ENCODE measurements around the gene KDM2A. TPM values are rescaled to one million over a fixed set of nuclear protein-coding genes. Genes with fewer than 3 reads are reported as not detected.

The KDM2A gene
- total and polyA plus RNA-seq, 2 of the 13 experiments (the other 11 are each of a cell fraction or from before 2014, with no cell fraction given) = 31.3 to 31.4 TPM

DNA sequence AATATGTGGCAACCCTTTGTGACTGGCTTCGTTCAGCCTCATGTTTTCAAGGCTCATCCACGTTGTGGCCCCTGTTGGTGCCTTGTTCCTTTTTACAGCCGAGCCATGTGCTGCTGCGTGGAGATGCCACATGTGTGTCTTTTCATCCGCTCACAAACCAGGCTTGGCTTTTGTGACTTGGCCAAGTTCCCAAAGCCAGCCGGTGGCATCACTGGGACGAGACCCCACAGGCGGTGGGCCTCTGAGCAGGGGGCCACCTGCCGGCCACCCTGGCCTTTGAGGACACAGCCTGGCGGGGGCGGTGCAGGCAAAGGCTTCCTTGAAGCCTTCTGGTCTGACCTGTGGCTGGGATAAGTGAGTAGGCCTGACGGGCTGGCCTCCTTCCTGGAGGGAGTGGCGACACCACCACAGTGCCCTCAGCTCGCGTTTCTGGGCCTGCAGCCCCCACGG is 157.7 kb downstream of the KDM2A start (continued):
- TF ChIP-seq, protein P1, sequence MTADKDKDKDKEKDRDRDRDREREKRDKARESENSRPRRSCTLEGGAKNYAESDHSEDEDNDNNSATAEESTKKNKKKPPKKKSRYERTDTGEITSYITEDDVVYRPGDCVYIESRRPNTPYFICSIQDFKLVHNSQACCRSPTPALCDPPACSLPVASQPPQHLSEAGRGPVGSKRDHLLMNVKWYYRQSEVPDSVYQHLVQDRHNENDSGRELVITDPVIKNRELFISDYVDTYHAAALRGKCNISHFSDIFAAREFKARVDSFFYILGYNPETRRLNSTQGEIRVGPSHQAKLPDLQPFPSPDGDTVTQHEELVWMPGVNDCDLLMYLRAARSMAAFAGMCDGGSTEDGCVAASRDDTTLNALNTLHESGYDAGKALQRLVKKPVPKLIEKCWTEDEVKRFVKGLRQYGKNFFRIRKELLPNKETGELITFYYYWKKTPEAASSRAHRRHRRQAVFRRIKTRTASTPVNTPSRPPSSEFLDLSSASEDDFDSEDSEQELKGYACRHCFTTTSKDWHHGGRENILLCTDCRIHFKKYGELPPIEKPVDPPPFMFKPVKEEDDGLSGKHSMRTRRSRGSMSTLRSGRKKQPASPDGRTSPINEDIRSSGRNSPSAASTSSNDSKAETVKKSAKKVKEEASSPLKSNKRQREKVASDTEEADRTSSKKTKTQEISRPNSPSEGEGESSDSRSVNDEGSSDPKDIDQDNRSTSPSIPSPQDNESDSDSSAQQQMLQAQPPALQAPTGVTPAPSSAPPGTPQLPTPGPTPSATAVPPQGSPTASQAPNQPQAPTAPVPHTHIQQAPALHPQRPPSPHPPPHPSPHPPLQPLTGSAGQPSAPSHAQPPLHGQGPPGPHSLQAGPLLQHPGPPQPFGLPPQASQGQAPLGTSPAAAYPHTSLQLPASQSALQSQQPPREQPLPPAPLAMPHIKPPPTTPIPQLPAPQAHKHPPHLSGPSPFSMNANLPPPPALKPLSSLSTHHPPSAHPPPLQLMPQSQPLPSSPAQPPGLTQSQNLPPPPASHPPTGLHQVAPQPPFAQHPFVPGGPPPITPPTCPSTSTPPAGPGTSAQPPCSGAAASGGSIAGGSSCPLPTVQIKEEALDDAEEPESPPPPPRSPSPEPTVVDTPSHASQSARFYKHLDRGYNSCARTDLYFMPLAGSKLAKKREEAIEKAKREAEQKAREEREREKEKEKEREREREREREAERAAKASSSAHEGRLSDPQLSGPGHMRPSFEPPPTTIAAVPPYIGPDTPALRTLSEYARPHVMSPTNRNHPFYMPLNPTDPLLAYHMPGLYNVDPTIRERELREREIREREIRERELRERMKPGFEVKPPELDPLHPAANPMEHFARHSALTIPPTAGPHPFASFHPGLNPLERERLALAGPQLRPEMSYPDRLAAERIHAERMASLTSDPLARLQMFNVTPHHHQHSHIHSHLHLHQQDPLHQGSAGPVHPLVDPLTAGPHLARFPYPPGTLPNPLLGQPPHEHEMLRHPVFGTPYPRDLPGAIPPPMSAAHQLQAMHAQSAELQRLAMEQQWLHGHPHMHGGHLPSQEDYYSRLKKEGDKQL (CRISPR knock-in tag; IDR thresholded peaks at IDR 0.05; ENCODE audit: low read depth) = no peak
- no peak for TF ChIP-seq ZNF138 (CRISPR knock-in tag; IDR thresholded peaks at IDR 0.05; ENCODE audit: low read depth)
- TF ChIP-seq ZFP82 (CRISPR knock-in tag; IDR thresholded peaks at IDR 0.05; ENCODE audit: borderline replicate concordance) = no peak
- no peak for TF ChIP-seq NR2F6 (IDR thresholded peaks at IDR 0.05)
- no peak for TF ChIP-seq NR2F6 (CRISPR knock-in tag; IDR thresholded peaks at IDR 0.05)
- TF ChIP-seq SATB2 (CRISPR knock-in tag; IDR thresholded peaks at IDR 0.05) = no peak

DNA sequence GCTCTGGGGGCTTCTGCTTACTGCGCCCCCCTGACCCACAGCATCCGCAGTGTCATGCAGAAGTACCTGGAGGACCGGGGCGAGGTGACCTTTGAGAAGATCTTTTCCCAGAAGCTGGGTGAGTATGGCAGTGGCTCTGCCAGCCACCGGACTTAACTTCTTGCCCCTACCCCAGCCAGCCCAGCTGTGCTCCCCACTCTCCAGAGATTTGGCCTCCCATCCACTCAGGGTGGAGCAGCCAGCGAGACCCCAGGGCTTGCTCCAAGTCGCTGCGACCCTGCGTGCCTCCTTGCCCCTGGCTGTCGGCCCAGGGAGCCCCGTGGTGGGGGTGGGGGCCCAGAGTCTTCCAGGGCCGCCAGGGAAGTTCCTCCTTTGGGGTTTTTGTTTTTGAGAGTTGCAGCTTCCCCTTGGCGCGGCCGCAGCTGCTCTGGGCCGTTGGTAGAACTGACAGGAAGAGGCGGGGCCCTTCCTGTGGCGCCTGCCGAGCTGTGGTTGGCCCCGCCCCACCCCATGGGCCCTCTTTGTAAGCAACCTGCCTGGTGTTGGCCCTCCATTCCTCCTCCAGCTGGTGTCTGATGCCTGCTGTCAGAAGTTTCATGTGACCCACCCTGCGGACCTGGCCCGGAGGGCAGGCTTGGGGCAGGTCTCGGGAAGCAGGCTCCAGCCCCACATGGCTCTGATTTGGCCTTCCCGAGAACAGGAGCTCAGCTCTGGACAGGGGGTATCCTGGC is 158.3 kb downstream of the KDM2A start:
- H4K20me1 ChIP-seq (ENCODE audit: insufficient read depth, low read length) = peaks cover 28% of the 10 kb centered on the region; the same call in 1 of the 2 replicates
- TF ChIP-seq, protein P2, sequence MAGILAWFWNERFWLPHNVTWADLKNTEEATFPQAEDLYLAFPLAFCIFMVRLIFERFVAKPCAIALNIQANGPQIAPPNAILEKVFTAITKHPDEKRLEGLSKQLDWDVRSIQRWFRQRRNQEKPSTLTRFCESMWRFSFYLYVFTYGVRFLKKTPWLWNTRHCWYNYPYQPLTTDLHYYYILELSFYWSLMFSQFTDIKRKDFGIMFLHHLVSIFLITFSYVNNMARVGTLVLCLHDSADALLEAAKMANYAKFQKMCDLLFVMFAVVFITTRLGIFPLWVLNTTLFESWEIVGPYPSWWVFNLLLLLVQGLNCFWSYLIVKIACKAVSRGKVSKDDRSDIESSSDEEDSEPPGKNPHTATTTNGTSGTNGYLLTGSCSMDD (CRISPR knock-in tag; IDR thresholded peaks at IDR 0.05) = no peak
- TF ChIP-seq TBL1XR1 (IDR thresholded peaks at IDR 0.05; ENCODE audit: borderline replicate concordance, low read length, partially characterized antibody) = no peak
- TF ChIP-seq, protein P3, sequence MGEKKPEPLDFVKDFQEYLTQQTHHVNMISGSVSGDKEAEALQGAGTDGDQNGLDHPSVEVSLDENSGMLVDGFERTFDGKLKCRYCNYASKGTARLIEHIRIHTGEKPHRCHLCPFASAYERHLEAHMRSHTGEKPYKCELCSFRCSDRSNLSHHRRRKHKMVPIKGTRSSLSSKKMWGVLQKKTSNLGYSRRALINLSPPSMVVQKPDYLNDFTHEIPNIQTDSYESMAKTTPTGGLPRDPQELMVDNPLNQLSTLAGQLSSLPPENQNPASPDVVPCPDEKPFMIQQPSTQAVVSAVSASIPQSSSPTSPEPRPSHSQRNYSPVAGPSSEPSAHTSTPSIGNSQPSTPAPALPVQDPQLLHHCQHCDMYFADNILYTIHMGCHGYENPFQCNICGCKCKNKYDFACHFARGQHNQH (CRISPR knock-in tag; IDR thresholded peaks at IDR 0.05) = no peak
- TF ChIP-seq, protein P4, sequence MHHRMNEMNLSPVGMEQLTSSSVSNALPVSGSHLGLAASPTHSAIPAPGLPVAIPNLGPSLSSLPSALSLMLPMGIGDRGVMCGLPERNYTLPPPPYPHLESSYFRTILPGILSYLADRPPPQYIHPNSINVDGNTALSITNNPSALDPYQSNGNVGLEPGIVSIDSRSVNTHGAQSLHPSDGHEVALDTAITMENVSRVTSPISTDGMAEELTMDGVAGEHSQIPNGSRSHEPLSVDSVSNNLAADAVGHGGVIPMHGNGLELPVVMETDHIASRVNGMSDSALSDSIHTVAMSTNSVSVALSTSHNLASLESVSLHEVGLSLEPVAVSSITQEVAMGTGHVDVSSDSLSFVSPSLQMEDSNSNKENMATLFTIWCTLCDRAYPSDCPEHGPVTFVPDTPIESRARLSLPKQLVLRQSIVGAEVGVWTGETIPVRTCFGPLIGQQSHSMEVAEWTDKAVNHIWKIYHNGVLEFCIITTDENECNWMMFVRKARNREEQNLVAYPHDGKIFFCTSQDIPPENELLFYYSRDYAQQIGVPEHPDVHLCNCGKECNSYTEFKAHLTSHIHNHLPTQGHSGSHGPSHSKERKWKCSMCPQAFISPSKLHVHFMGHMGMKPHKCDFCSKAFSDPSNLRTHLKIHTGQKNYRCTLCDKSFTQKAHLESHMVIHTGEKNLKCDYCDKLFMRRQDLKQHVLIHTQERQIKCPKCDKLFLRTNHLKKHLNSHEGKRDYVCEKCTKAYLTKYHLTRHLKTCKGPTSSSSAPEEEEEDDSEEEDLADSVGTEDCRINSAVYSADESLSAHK (CRISPR knock-in tag; IDR thresholded peaks at IDR 0.05; ENCODE audit: borderline replicate concordance) = no peak
- TF ChIP-seq, protein P5, sequence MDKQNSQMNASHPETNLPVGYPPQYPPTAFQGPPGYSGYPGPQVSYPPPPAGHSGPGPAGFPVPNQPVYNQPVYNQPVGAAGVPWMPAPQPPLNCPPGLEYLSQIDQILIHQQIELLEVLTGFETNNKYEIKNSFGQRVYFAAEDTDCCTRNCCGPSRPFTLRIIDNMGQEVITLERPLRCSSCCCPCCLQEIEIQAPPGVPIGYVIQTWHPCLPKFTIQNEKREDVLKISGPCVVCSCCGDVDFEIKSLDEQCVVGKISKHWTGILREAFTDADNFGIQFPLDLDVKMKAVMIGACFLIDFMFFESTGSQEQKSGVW (CRISPR knock-in tag; IDR thresholded peaks at IDR 0.05; ENCODE audit: borderline replicate concordance) = no peak

More for the DNA sequence above, 158.3 kb downstream of the KDM2A start:
- DNase-seq (ENCODE audit: low spot score) = no peak
- Histone ChIP-seq H3K4me1 (ENCODE audit: insufficient read depth, low read length) (peaks cover 6% of the 10 kb centered on the region; the same call in 1 of the 2 replicates), H3K27me3 (ENCODE audit: control insufficient read depth in 1 of 2, insufficient read depth in 2 of 2, low read length in 2 of 2) (no peaks in the 10 kb centered on the region), H3K4me3 (replicated peaks in 1 of 3; ENCODE audit: insufficient read depth in 1 of 3, low read depth in 2 of 3, low read length in 3 of 3) (no peak overlapping the region), H3K79me2 (ENCODE audit: insufficient read depth, low read length) (peaks cover 20% of the 10 kb centered on the region), H3K9ac (ENCODE audit: insufficient read depth, low read depth, low read length) (no peak overlapping the region), H3K9me3 (ENCODE audit: low read length) (no peaks in the 10 kb centered on the region), H3K27ac (ENCODE audit: extremely low read length, insufficient read depth, low read length) (no peak overlapping the region), H3K4me2 (ENCODE audit: low read depth, low read length) (no peak overlapping the region), H2AFZ (ENCODE audit: low read length) (no peak overlapping the region), H3K36me3 (replicated peaks in 1 of 2; ENCODE audit: control insufficient read depth in 1 of 2, insufficient read depth in 2 of 2, low read length in 2 of 2) (peaks cover 30 to 68% of the 10 kb centered on the region in 2 experiments; a peak in 4 of 5 replicates)
- no peak for FAIRE-seq
- intact Hi-C loops (cut with micrococcal nuclease; ENCODE audit: unreplicated experiment) (no loop called here), in situ Hi-C loops (cut with HindIII; ENCODE audit: extremely low pct_ligation_motif_present, low pct_unique_long_range_greater_than_20kb) (no loop called here)
- BruUV-seq (replicated peaks) = no TSS peak
- no peak for ATAC-seq
- ChIA-PET CTCF (ENCODE audit: low intra/inter-chr PET ratio, low total read pairs) (no interaction called here), POLR2A (interaction anchor here (1.7 kb wide), 1 partner anchor 11 kb away, joined by 8 read pairs; the partner anchor contains the start of gene ANKRD13D)
- WGBS (ENCODE audit: low lambda C conversion rate) = 95% methylated on average over 19 of the region's 24 CpGs
